Psoas muscle (tissue), 8 donors: ENCODE results near the gene SCGN. TPM values are rescaled to one million over a fixed set of nuclear protein-coding genes. Genes with fewer than 3 reads are reported as not detected.

Source experiments
- ATAC-seq, 4 donors: fragments of 200-7000 bp; cut with Tn5 transposase; one replicate each; pipeline ENCODE4 v1.9.1; 2020; ENCODE audit warnings: moderate library complexity in 3 of 4, mild to moderate bottlenecking in 2 of 4
- DNase-seq, 2 donors: peaks; one replicate each; pipeline ENCODE4 v3.0.0-alpha.2; 2020
- H3K27ac ChIP-seq: fragments of 200-600 bp; one replicate; pipeline ENCODE4 v1.8.0; 2022
- H3K27me3 ChIP-seq, 3 donors: fragments of 200-600 bp in 1 of 3; one replicate each; pipeline versions ENCODE4 v1.6.1 to v1.8.0; 2013 to 2022; ENCODE audit warnings: low read length in 2 of 3, mild to moderate bottlenecking in 2 of 3, moderate library complexity in 1 of 3; ENCODE audit not compliant: insufficient read depth in 3 of 3
- H3K36me3 ChIP-seq, 2 donors: fragments of 200-600 bp in 1 of 2; one replicate each; pipeline versions ENCODE4 v1.6.1 to v1.8.0; 2013 to 2022; ENCODE audit warnings: low read depth in 1 of 2, mild to moderate bottlenecking in 1 of 2, moderate library complexity in 1 of 2; ENCODE audit not compliant: insufficient read depth in 1 of 2
- H3K4me1 ChIP-seq: fragments of 200-600 bp; one replicate; pipeline ENCODE4 v1.8.0; 2022
- H3K4me3 ChIP-seq: fragments of 200-600 bp; one replicate; pipeline ENCODE4 v1.8.0; 2022; ENCODE audit warnings: mild to moderate bottlenecking
- H3K9me3 ChIP-seq: fragments of 200-600 bp; one replicate; pipeline ENCODE4 v1.8.0; 2022
- WGBS, 3 donors: extraction: QIAGEN DNeasy Blood & Tissue Kit; methylation state at CpG; one replicate each; pipeline versions ENCODE4 v1.1.6 to v1.1.7; 2013; 5-methylcytosine and 5-hydroxymethylcytosine counted together
- intact Hi-C, 2 donors: fragments of 100-400 bp; cut with DNase I; formaldehyde crosslinking; loops; one replicate each; pipeline versions ENCODE4 v1.11.0 to v1.14.2; 2022
- polyA plus RNA-seq, 3 donors: library from polyadenylated mRNA; stranded (reverse); fragments of 200-250 nt; gene quantifications; one replicate each; pipeline ENCODE4 v1.2.3, GENCODE V29; 2013
- total RNA-seq, 4 donors: library from RNA; stranded (reverse); fragmentation: NEBNext Ultra II Directional in 2 of 4; extraction: Animal tissue kit (Norgen Biotek cat#: 25700) in 2 of 4; gene quantifications; one replicate each; pipeline versions ENCODE4 v1.2.1 to v1.2.4, GENCODE V29; 2021 to 2023
- TF ChIP-seq, protein P1 (sequence below): fragments of 200-600 bp; IDR thresholded peaks from one replicate; pipeline ENCODE4 v1.8.0; 2022; ENCODE audit warnings: antibody characterized with exemption
- donor health status: healthy with polysubstance abuse.
- donor health status: DM: no; HTN: no; CAD: no; lungs with moderate emphysema.
- donor health status: Bipolar disorder and iron deficiency.
- donor health status: healthy.
- donor health status: DM: yes; HTN: yes; CAD: no.
- donor health status: DM: no; HTN: no; CAD: no.
- donor health status: DM: no; HTN: no; CAD: no.
- donor health status: DM: yes; HTN: yes; CAD: no.

The SCGN gene
- total and polyA plus RNA-seq, 7 donors: not detected

DNA sequence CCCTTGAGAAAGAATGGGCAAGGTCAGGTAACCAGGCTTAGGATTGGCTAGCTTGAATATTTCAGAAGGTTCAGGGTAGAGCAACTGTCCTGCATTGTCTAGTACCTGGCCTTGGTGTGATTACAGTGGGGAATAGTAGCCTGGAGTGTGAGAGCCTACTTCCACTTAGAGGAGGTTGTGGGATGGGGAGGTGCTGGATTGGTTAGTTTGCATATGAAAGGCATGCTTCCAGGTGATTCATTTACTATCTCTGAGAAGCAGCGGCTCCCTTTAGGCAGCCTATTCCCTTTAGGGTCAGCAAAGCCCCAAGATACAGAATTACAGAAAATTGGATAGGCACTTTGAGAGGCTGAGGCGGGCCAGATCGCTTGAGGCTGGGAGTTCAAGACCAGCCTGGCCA lies 25.0 kb upstream of the SCGN start:
- Histone ChIP-seq H3K27ac (no peak overlapping the region), H3K9me3 (no peaks in the 10 kb centered on the region), H3K4me1 (no peaks in the 10 kb centered on the region), H3K4me3 (no peak overlapping the region), H3K27me3 (no peaks in the 10 kb centered on the region), H3K36me3 (no peaks in the 10 kb centered on the region)
- 66 to 71% (median 68%) methylated on average over 3 of the region's 3 CpGs for WGBS, 3 donors
- DNase-seq (no peak), ATAC-seq (no peak)
- intact Hi-C loops: no loop called here
- TF ChIP-seq, protein P1, sequence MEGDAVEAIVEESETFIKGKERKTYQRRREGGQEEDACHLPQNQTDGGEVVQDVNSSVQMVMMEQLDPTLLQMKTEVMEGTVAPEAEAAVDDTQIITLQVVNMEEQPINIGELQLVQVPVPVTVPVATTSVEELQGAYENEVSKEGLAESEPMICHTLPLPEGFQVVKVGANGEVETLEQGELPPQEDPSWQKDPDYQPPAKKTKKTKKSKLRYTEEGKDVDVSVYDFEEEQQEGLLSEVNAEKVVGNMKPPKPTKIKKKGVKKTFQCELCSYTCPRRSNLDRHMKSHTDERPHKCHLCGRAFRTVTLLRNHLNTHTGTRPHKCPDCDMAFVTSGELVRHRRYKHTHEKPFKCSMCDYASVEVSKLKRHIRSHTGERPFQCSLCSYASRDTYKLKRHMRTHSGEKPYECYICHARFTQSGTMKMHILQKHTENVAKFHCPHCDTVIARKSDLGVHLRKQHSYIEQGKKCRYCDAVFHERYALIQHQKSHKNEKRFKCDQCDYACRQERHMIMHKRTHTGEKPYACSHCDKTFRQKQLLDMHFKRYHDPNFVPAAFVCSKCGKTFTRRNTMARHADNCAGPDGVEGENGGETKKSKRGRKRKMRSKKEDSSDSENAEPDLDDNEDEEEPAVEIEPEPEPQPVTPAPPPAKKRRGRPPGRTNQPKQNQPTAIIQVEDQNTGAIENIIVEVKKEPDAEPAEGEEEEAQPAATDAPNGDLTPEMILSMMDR: no peak

DNA sequence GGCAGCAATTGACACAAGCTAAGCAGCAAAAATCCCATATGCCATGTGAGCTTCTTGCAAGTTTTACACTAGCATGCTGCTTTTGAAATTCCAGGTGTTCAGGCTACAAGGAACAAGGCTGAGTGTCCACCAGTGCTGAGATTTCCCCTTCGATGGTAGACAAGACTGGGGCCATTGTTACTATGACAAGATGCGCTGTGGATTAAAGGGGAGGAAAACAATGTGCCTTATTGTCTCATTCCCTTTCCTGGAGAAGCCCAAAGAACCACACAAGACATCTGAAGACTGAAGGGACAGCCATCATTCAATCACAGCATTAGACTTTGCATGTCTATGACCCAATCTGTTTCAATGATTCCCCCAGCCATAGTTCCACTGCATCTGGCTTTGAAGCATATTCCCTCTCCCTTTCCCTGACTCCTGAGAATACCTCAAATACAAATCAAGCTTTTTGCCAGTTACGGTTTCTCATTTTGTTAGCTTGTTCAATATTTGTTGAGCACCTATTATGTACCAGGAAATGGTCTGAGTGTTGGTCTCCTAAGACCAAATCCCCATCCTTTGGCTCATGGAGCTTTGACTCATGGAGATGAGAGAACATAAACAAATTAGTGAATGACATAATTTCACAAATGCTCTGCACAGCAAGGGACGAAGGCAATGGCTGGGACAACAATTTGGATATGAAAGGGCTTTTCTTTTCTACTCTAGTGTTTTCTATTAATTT lies 23.4 kb upstream of the SCGN start:
- intact Hi-C loops: no loop called here

DNA sequence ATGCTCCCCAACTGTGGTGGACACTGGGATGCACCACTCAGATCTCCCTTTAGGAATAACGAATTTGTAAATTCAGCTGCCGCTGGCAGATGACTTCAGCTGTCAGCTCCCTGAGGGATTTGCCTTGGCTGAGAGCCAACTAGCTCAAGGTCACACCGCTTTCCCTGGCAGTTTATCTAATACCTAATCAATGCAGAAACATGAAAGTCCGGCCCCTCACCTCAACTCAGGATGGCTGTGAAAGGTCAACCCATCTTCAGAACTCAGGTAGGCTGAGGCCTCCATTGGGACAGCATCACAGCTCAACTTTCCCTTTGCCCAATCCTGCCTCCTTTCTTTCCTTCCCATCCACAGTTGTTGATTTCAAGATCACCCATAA lies 22.8 kb upstream of the SCGN start:
- H3K4me3 ChIP-seq: no peak overlapping the region
- H3K9me3 ChIP-seq: no peaks in the 10 kb centered on the region
- intact Hi-C loops: no loop called here
- DNase-seq (no peak), ATAC-seq (no peak)
- 29 to 31% (median 30%) methylated on average over 4 of the region's 4 CpGs for WGBS, 3 donors
- no peaks in the 10 kb centered on the region for H3K27me3 ChIP-seq
- no peaks in the 10 kb centered on the region for H3K4me1 ChIP-seq
- no peak overlapping the region for H3K27ac ChIP-seq
- H3K36me3 ChIP-seq: no peaks in the 10 kb centered on the region
- TF ChIP-seq, protein P1: no peak

More for the DNA sequence above, 23.4 kb upstream of the SCGN start:
- Histone ChIP-seq H3K27ac (no peak overlapping the region), H3K36me3 (no peaks in the 10 kb centered on the region), H3K4me3 (no peak overlapping the region), H3K9me3 (no peaks in the 10 kb centered on the region), H3K4me1 (no peaks in the 10 kb centered on the region), H3K27me3 (no peaks in the 10 kb centered on the region)
- ATAC-seq: no peak
- WGBS, 3 donors: 69 to 78% (median 73%) methylated on average over 4 of the region's 4 CpGs
- DNase-seq: no peak
- TF ChIP-seq, protein P1: no peak

DNA sequence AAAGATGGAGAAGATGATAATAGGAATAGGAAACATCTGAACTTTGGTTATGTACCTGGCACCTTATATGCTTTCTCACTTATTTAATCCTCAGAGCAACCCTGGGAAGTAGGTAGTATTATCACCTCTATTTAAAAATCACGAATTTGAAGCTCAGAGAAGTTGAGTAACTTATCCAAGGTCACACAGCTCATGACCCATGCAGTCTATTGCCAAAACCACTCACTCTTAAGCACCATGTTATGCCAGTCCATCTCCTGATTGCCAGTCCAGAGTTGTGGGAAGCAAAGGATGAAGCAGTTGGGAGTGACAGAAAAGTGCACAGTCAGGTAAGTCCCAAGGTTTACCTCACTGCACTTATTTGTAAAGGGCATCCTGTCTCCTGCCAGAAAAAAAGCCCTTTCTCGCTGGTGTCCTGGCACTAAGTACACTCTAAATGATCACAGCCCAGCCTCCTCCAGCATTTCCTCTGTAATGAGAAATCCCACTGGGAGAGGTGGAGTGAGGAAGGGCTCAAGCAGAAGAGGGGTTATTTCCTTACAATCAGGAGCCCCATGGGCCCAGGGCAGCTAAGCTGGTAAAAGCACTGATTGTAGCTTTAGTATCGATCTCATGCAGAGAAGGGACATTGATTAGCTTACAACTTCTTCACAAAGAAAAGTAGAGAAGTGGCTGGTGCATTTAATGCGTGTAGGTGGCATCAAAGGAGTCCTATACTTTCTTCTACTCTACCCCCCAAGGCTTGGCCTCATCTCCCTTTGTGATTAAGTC lies 21.3 kb upstream of the SCGN start:
- TF ChIP-seq, protein P1: no peak
- DNase-seq: no peak
- Histone ChIP-seq H3K27me3 (no peaks in the 10 kb centered on the region), H3K4me1 (no peaks in the 10 kb centered on the region), H3K4me3 (no peak overlapping the region), H3K27ac (no peak overlapping the region), H3K36me3 (no peaks in the 10 kb centered on the region), H3K9me3 (no peaks in the 10 kb centered on the region)
- no peak for ATAC-seq
- 24 to 28% (median 25%) methylated on average over 4 of the region's 4 CpGs for WGBS, 3 donors
- intact Hi-C loops: no loop called here
